ENCODE measurements around the gene TMEM198.

- TF ChIP-seq GABPA (IDR thresholded peaks at IDR 0.05 in 1 of 2, conservative IDR thresholded peaks at IDR 0.05 in 1 of 2) (no peak), CTCF (IDR thresholded peaks at IDR 0.05; ENCODE audit: low read depth, low read length, missing input control) (no peak), YY1 (IDR thresholded peaks at IDR 0.05) (no peak), MAX (IDR thresholded peaks at IDR 0.05) (no peak), RAD21 (IDR thresholded peaks at IDR 0.05) (no peak), HNF4G (IDR thresholded peaks at IDR 0.05) (no peak), TAF1 (conservative IDR thresholded peaks at IDR 0.05) (no peak), ZBTB33 (IDR thresholded peaks at IDR 0.05) (no peak), SP1 (IDR thresholded peaks at IDR 0.05) (no peak), JUND (IDR thresholded peaks at IDR 0.05) (no peak), EGR1 (IDR thresholded peaks at IDR 0.05; ENCODE audit: low read depth in 2 of 2) (no peak), REST (IDR thresholded peaks at IDR 0.05) (no peak)
These were observed 26.5 kb downstream of the TMEM198 start for GRCh38 chr2:219570194-219570923.
